ENCODE measurements around the gene CD33. TPM values are rescaled to one million over a fixed set of nuclear protein-coding genes. Genes with fewer than 3 reads are reported as not detected.

Gene CD33
- total and polyA plus RNA-seq, 9 of the 15 experiments (the other 6 are each of a cell fraction or from before 2014, with no cell fraction given) = 36.1 to 88.6 (median 49.6) TPM

GRCh38 chr19:51195616-51196015 lies 29.3 kb upstream of the CD33 start:
- no peaks in the 10 kb centered on the region for H3K79me2 ChIP-seq (ENCODE audit: control insufficient read depth, insufficient read depth, low read length)
- ChIA-PET CTCF (ENCODE audit: low intra/inter-chr PET ratio) (no interaction called here), POLR2A (no interaction called here)
- H3K9me3 ChIP-seq (replicated peaks; ENCODE audit: control insufficient read depth, insufficient read depth, low read depth, low read length) = no peaks in the 10 kb centered on the region
- intact Hi-C loops (cut with micrococcal nuclease) (loop anchor here (2.0 kb wide), 1 partner anchor 63 kb away; no protein-coding TSS in a partner anchor), in situ Hi-C loops (cut with MboI) (no loop called here)
- H3K9ac ChIP-seq (ENCODE audit: insufficient read depth in 1 of 2, low read depth in 2 of 2, low read length in 2 of 2) = no peak overlapping the region
- TF ChIP-seq PTTG1 (tag; IDR thresholded peaks at IDR 0.05; ENCODE audit: low read depth) (no peak), TRIM25 (IDR thresholded peaks at IDR 0.05; ENCODE audit: borderline replicate concordance) (no peak), TCF3 (CRISPR knock-in tag; IDR thresholded peaks at IDR 0.05) (no peak), PHB2 (IDR thresholded peaks at IDR 0.05; ENCODE audit: low read depth) (no peak), ZFPM2 (CRISPR knock-in tag; IDR thresholded peaks at IDR 0.05) (no peak), FOXM1 (IDR thresholded peaks at IDR 0.05; ENCODE audit: low read depth) (no peak), FOXM1 (CRISPR knock-in tag; IDR thresholded peaks at IDR 0.05; ENCODE audit: low read depth) (no peak), PML (IDR thresholded peaks at IDR 0.05; ENCODE audit: low read length) (no peak), MCM7 (IDR thresholded peaks at IDR 0.05) (no peak), HNRNPH1 (optimal IDR thresholded peaks at IDR 0.05; ENCODE audit: low read depth, low read length) (no peak), ZEB2 (IDR thresholded peaks at IDR 0.05) (no peak), TSC22D4 (tag; IDR thresholded peaks at IDR 0.05) (no peak), THRAP3 (IDR thresholded peaks at IDR 0.05; ENCODE audit: borderline replicate concordance) (no peak), ZNF778 (CRISPR knock-in tag; IDR thresholded peaks at IDR 0.05) (no peak)
- H3K27me3 ChIP-seq (ENCODE audit: control insufficient read depth in 2 of 2, insufficient read depth in 2 of 2, low read length in 2 of 2) = peaks cover 9 to 63% of the 10 kb centered on the region in 2 experiments; a peak in 3 of 5 replicates
- ATAC-seq (no peak), FAIRE-seq (no peak), DNase-seq (ENCODE audit: extremely low read depth in 1 of 4, low spot score in 3 of 4) (no peak)
- no peak overlapping the region for H2AFZ ChIP-seq (ENCODE audit: low read depth, low read length)
- no peaks in the 10 kb centered on the region for H4K20me1 ChIP-seq (replicated peaks; ENCODE audit: control insufficient read depth, insufficient read depth, low read length)
- no peak overlapping the region for H3K4me2 ChIP-seq (ENCODE audit: insufficient read depth, low read length)
- peaks cover 4 to 11% of the 10 kb centered on the region in 2 experiments; a peak in 3 of 5 replicates for H3K4me1 ChIP-seq (replicated peaks in 1 of 2; ENCODE audit: control insufficient read depth in 2 of 2, insufficient read depth in 2 of 2, low read length in 2 of 2)
- WGBS (ENCODE audit: insufficient coverage, low coverage, missing lambda C conversion rate) = 44% methylated on average over 10 of the region's 10 CpGs
- no peak overlapping the region for H3K4me3 ChIP-seq
- H3K9me1 ChIP-seq (ENCODE audit: control insufficient read depth, insufficient read depth, low read length) = no peaks in the 10 kb centered on the region
- no TSS peak for BruUV-seq (replicated peaks)
- H3K27ac ChIP-seq (ENCODE audit: extremely low read depth, low read depth, low read length) = no peak overlapping the region
- H3K36me3 ChIP-seq (ENCODE audit: control insufficient read depth, insufficient read depth, low read length) = no peaks in the 10 kb centered on the region
